ENCODE measurements around the gene SYNDIG1.

GRCh38 chr20:24648919-24649318, 179.5 kb downstream of the SYNDIG1 start:
- TF ChIP-seq CTCF (IDR thresholded peaks at IDR 0.05) (no peak), POLR2AphosphoS5 (IDR thresholded peaks at IDR 0.05; ENCODE audit: low read depth, low read length) (no peak)
- TF ChIP-seq, protein P1, sequence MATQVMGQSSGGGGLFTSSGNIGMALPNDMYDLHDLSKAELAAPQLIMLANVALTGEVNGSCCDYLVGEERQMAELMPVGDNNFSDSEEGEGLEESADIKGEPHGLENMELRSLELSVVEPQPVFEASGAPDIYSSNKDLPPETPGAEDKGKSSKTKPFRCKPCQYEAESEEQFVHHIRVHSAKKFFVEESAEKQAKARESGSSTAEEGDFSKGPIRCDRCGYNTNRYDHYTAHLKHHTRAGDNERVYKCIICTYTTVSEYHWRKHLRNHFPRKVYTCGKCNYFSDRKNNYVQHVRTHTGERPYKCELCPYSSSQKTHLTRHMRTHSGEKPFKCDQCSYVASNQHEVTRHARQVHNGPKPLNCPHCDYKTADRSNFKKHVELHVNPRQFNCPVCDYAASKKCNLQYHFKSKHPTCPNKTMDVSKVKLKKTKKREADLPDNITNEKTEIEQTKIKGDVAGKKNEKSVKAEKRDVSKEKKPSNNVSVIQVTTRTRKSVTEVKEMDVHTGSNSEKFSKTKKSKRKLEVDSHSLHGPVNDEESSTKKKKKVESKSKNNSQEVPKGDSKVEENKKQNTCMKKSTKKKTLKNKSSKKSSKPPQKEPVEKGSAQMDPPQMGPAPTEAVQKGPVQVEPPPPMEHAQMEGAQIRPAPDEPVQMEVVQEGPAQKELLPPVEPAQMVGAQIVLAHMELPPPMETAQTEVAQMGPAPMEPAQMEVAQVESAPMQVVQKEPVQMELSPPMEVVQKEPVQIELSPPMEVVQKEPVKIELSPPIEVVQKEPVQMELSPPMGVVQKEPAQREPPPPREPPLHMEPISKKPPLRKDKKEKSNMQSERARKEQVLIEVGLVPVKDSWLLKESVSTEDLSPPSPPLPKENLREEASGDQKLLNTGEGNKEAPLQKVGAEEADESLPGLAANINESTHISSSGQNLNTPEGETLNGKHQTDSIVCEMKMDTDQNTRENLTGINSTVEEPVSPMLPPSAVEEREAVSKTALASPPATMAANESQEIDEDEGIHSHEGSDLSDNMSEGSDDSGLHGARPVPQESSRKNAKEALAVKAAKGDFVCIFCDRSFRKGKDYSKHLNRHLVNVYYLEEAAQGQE (IDR thresholded peaks at IDR 0.05; ENCODE audit: insufficient read depth in 1 of 2, low read depth in 2 of 2, low read length in 1 of 2), result no peak

Data from Panc1 (cell line).